ENCODE measurements around the gene RBM42. TPM values are rescaled to one million over a fixed set of nuclear protein-coding genes. Genes with fewer than 3 reads are reported as not detected.
A peak's percentile ranks its signal among the peaks of the same experiment; 100 is the strongest.

RBM42 gene
- total RNA-seq, 2 experiments from 2014 or later = 87.5 to 94.4 TPM

DNA sequence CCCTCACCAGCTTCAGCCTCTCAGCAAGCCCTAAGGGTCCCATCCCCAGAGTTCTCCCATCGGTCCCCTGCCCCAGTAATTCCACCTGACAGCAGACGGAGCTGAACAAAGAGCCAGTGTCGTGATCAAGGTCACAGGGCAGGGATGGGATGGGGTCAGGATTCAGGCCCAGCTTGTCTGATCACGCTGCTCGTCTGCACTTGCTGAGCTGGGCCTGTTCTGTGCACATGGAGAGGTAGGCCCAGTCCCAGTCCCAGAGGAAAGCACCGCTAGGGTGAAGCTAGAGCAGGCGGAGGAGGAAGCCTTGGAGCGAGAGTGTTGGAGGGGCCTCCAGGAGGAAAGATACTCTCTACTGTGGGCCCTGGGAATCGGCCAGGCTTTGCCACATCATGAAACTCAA lies 7.1 kb upstream of the RBM42 start:
- H3K36me3 Mint-ChIP-seq (ENCODE audit: low read depth) = peaks cover 16% of the 10 kb centered on the region
- intact Hi-C loops (cut with DNase I, micrococcal nuclease) = no loop called here
- POLR2A ChIA-PET = no interaction called here
- DNase-seq (no peak), ATAC-seq (no peak)
- H3K4me1 Mint-ChIP-seq = no peaks in the 10 kb centered on the region
- H3K27ac Mint-ChIP-seq = no peak overlapping the region
- no peaks in the 10 kb centered on the region for H3K9me3 Mint-ChIP-seq (ENCODE audit: low read depth)
- CTCF ChIA-PET = no interaction called here
- no peaks in the 10 kb centered on the region for H3K27me3 Mint-ChIP-seq
- H3K4me3 Mint-ChIP-seq = no peak overlapping the region

DNA sequence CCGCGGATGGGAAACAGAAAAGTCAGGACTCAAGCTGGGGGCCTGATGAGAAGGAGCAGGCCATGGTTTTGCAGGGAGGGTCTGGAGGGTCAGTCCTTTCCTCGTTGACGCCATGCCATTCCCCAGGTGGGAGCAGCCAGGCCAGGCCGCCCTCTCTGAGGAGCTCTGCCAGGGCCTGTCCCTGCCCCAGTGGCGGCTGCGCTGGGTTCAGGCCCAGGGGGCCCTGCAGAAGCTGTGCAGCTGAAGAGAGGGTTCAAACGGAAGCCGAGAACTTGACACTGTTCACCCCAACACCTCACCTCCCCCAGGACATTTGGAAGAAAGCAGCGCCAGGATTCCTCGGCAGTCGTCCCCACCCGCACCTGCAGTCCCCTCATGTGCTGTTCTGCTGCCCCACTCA lies 6.1 kb upstream of the RBM42 start:
- no peaks in the 10 kb centered on the region for H3K9me3 Mint-ChIP-seq (ENCODE audit: low read depth)
- DNase-seq (no peak), ATAC-seq (no peak)
- no peaks in the 10 kb centered on the region for H3K4me1 Mint-ChIP-seq
- no peak overlapping the region for H3K4me3 Mint-ChIP-seq
- no peaks in the 10 kb centered on the region for H3K27me3 Mint-ChIP-seq
- intact Hi-C loops (cut with DNase I, micrococcal nuclease) = no loop called here
- H3K36me3 Mint-ChIP-seq (ENCODE audit: low read depth) = peaks cover 14% of the 10 kb centered on the region
- POLR2A ChIA-PET = no interaction called here
- CTCF ChIA-PET = interaction anchor here (0.6 kb wide), 1 partner anchor 75 kb away, joined by 3 read pairs; no protein-coding TSS in a partner anchor
- no peak overlapping the region for H3K27ac Mint-ChIP-seq

DNA sequence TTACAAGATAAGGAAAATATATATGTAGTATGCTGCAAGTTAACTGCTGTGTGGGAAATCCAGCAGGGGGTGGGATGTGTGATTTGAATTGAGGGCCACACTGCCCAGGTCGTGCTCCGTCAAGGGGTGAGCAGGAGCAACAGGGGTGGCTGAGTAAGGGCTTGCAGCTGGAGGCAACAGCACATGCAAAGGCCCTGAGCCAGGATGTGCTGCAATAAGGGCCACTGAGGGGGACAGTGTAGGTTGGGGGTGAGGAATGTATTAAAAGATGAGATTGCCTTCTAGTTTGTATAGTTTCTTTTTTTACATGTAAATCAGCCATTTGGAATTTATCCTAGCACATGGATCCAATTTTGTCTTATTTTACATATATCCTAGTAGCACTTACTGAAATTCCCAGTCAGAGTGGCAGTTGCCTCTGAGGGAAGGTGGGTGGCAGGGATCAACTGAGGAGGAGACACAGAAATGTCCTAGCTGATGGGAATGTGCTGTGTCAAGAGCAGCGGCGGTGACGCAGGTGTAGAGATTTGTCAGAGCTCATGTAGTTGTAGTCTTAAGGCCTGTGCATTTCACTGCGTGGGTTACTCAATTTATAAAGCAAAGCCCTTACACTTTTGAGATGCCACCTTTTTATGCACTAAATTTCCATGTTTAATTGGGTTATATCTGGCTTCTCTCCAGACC lies 5.4 kb upstream of the RBM42 start:
- POLR2A ChIA-PET = interaction anchor here (0.6 kb wide), 1 partner anchor 25 kb away, joined by 3 read pairs; the partner anchor contains the start of gene COX6B1
- H3K9me3 Mint-ChIP-seq (ENCODE audit: low read depth) = no peaks in the 10 kb centered on the region
- no peak overlapping the region for H3K4me3 Mint-ChIP-seq
- no peak overlapping the region for H3K27ac Mint-ChIP-seq
- intact Hi-C loops (cut with DNase I, micrococcal nuclease) = no loop called here
- ATAC-seq (no peak), DNase-seq (no peak)
- CTCF ChIA-PET = no interaction called here
- peaks cover 4% of the 10 kb centered on the region for H3K4me1 Mint-ChIP-seq
- H3K27me3 Mint-ChIP-seq = no peaks in the 10 kb centered on the region
- peaks cover 13% of the 10 kb centered on the region for H3K36me3 Mint-ChIP-seq (ENCODE audit: low read depth)

DNA sequence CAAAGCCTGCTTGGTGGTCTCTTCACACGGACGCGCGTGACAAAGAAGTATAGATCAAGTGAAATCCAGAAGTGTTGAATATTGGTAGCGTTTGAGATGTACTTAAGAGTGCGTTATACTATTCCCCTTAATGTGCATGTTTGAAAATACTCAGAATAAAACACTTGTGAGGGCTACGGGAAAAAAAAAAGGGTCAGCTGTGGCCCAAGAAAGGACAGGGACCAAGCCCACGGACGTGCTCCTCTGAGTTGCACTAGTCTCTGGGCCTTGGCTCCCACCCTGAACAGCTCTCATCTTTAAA lies 622 bp upstream of the RBM42 start:
- CTCF ChIA-PET = no interaction called here
- Mint-ChIP-seq H3K9me3 (ENCODE audit: low read depth) (no peaks in the 10 kb centered on the region), H3K27ac (peak overlapping the region; percentile 98), H3K4me1 (peaks cover 12% of the 10 kb centered on the region), H3K27me3 (no peaks in the 10 kb centered on the region), H3K4me3 (peak overlapping the region; percentile 98), H3K36me3 (ENCODE audit: low read depth) (peaks cover 32% of the 10 kb centered on the region)
- intact Hi-C loops (cut with DNase I, micrococcal nuclease) = loop anchor here (1.0 to 5.0 kb wide), 11 partner anchors 15 to 487 kb away; partner anchors contain the start of genes HAUS5 (in 2 of the 2), TMEM147 (in 2 of the 2), COX6B1 (in 1 of the 2) and TBCB (in 1 of the 2)
- ATAC-seq (peak; percentile 24), DNase-seq (no peak)
- POLR2A ChIA-PET = interaction anchor here (0.7 to 0.8 kb wide), 2 partner anchors 16 to 293 kb away, joined by 3 read pairs; partner anchors contain the start of gene HAUS5

DNA sequence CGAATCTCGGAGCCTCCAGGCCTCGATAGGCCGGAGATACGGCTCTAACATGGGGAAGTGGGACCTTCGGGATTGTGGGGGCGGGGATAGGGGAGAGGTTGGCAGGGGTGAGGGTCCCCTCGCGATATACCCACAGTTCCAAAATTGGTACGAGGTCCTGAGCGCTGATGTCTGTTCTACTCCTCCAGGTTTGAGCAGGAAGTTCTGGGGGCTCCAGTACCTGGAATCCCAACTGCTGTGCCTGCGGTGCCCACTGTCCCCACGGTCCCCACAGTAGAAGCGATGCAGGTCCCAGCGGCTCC lies 447 bp downstream of the RBM42 start:
- DNase-seq (peak; percentile 12), ATAC-seq (no peak)
- ChIA-PET POLR2A (no interaction called here), CTCF (interaction anchor here (0.7 kb wide), 1 partner anchor 73 kb away, joined by 3 read pairs; no protein-coding TSS in a partner anchor)
- Mint-ChIP-seq H3K36me3 (ENCODE audit: low read depth) (peaks cover 36% of the 10 kb centered on the region), H3K4me1 (peaks cover 12% of the 10 kb centered on the region), H3K9me3 (ENCODE audit: low read depth) (no peaks in the 10 kb centered on the region), H3K27ac (peak overlapping the region; percentile 98), H3K27me3 (no peaks in the 10 kb centered on the region), H3K4me3 (peak overlapping the region; percentile 98)
- intact Hi-C loops (cut with DNase I, micrococcal nuclease) = loop anchor here (1.0 to 5.0 kb wide), 2 partner anchors 82 to 302 kb away; partner anchors contain the start of gene TMEM147 (in 1 of the 2)

DNA sequence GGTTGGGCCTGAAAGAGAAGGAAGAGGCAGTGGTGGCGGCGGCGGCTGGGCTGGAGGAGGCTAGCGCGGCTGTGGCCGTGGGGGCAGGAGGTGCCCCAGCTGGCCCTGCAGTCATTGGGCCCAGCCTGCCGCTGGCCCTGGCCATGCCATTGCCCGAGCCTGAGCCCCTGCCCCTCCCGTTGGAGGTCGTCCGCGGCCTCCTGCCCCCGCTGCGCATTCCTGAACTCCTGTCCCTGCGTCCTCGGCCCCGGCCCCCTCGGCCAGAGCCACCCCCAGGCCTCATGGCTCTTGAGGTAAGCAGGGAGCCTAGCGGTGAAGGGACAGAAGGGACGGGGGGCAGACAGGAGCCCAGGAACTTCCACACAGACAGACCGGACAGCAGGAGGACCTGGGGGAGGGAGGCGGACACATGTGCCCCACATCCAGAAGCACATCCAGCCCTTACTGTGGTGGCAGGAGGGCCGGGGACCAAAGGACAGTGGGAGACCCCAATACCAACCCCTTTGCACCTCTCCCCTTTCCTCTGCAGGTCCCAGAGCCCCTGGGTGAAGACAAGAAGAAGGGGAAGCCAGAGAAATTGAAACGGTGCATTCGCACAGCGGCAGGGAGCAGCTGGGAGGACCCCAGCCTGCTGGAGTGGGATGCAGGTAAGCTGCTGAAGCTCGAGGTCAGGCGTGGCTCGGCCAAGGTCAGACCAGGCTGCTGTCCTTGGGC lies 5.0 kb downstream of the RBM42 start:
- ChIA-PET POLR2A (no interaction called here), CTCF (interaction anchor here (0.6 kb wide), 1 partner anchor 27 kb away, joined by 3 read pairs; no protein-coding TSS in a partner anchor)
- Mint-ChIP-seq H3K36me3 (ENCODE audit: low read depth) (peaks cover 45% of the 10 kb centered on the region), H3K27ac (no peak overlapping the region), H3K4me1 (peaks cover 5% of the 10 kb centered on the region), H3K27me3 (no peaks in the 10 kb centered on the region), H3K4me3 (no peak overlapping the region), H3K9me3 (ENCODE audit: low read depth) (no peaks in the 10 kb centered on the region)
- ATAC-seq (no peak), DNase-seq (no peak)
- intact Hi-C loops (cut with DNase I, micrococcal nuclease) = no loop called here

DNA sequence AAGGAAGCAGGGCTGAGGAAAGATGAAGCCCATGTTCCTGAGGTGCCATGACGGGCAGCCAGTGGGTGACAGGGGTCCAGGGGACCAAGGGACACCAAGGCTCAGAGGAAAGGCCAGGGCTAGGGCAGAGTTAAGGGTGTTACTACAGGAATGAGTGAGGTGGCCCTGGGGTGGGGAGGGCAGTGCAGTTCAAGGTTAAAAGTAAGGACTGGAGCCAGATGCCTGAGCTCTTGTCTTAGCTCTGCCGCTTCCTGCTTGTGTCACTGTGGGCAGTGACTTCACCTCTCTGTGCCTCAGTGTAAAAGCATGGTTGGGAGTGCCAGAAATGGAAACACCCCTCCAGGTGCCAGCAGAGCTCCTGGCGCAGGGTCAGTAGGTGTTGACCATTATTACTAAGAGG lies 7.8 kb downstream of the RBM42 start:
- H3K9me3 Mint-ChIP-seq (ENCODE audit: low read depth) = no peaks in the 10 kb centered on the region
- intact Hi-C loops (cut with DNase I, micrococcal nuclease) = no loop called here
- ChIA-PET CTCF (interaction anchor here (0.6 kb wide), 1 partner anchor 280 kb away, joined by 3 read pairs; no protein-coding TSS in a partner anchor), POLR2A (no interaction called here)
- no peak overlapping the region for H3K27ac Mint-ChIP-seq
- H3K4me3 Mint-ChIP-seq = no peak overlapping the region
- DNase-seq = no peak
- H3K36me3 Mint-ChIP-seq (ENCODE audit: low read depth) = peaks cover 32% of the 10 kb centered on the region
- no peak for ATAC-seq
- peaks cover 7% of the 10 kb centered on the region for H3K4me1 Mint-ChIP-seq
- H3K27me3 Mint-ChIP-seq = no peaks in the 10 kb centered on the region

DNA sequence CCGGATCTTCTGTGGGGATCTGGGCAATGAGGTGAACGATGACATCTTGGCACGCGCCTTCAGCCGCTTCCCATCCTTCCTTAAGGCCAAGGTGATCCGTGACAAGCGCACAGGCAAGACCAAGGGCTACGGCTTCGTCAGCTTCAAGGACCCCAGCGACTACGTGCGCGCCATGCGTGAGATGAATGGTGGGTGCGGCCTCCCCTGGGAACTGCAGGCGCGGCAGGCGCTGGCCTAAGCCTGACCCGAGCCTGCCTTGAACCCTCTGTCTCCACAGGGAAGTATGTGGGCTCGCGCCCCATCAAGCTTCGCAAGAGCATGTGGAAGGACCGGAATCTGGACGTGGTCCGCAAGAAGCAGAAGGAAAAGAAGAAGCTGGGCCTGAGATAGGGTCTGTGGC lies 8.3 kb downstream of the RBM42 start:
- ChIA-PET CTCF (no interaction called here), POLR2A (no interaction called here)
- Mint-ChIP-seq H3K4me3 (no peak overlapping the region), H3K9me3 (ENCODE audit: low read depth) (no peaks in the 10 kb centered on the region), H3K27me3 (no peaks in the 10 kb centered on the region), H3K4me1 (peaks cover 10% of the 10 kb centered on the region), H3K27ac (no peak overlapping the region), H3K36me3 (ENCODE audit: low read depth) (peaks cover 30% of the 10 kb centered on the region)
- no peak for ATAC-seq
- intact Hi-C loops (cut with DNase I, micrococcal nuclease) = no loop called here
- no peak for DNase-seq

DNA sequence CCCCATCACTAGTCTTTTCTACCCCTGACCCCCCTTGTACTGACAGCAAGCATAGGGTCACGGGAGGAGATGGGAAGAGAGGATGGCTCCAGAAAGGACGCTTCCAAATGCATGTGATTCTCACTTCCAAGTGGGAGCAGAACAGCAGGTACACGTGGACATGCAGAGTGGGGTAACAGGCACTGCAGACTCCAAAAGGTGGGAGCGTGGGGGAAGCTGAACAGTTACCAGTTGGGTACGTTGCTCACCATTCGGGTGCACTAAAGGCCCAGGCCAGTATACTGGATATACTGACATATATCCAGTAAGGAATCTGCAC lies 10.4 kb downstream of the RBM42 start:
- no peaks in the 10 kb centered on the region for H3K27me3 Mint-ChIP-seq
- H3K4me3 Mint-ChIP-seq = no peak overlapping the region
- no peak overlapping the region for H3K27ac Mint-ChIP-seq
- no peaks in the 10 kb centered on the region for H3K9me3 Mint-ChIP-seq (ENCODE audit: low read depth)
- CTCF ChIA-PET = no interaction called here
- H3K36me3 Mint-ChIP-seq (ENCODE audit: low read depth) = peaks cover 17% of the 10 kb centered on the region
- POLR2A ChIA-PET = no interaction called here
- no peak for DNase-seq
- peaks cover 20% of the 10 kb centered on the region for H3K4me1 Mint-ChIP-seq
- no peak for ATAC-seq
- intact Hi-C loops (cut with DNase I, micrococcal nuclease) = no loop called here

DNA sequence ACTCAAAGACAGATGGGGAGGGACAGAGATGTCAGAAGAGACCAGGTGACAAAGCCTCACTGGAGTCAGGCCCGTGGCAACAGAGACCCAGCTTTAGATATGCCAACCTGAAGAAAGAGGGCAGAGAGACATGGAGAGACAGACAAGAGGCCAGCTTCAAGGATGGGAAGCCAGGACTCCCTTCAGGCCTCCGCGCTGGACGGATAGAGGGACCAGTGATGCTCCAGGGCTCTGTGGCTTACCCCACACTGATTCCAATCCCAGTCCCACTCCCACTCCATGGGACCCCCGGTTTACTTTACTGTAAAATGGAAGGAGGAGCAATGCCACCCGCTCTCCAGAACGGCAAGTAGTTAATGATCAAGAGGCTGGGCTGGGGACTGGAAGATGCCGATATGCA lies 11.0 kb downstream of the RBM42 start:
- POLR2A ChIA-PET = no interaction called here

DNA sequence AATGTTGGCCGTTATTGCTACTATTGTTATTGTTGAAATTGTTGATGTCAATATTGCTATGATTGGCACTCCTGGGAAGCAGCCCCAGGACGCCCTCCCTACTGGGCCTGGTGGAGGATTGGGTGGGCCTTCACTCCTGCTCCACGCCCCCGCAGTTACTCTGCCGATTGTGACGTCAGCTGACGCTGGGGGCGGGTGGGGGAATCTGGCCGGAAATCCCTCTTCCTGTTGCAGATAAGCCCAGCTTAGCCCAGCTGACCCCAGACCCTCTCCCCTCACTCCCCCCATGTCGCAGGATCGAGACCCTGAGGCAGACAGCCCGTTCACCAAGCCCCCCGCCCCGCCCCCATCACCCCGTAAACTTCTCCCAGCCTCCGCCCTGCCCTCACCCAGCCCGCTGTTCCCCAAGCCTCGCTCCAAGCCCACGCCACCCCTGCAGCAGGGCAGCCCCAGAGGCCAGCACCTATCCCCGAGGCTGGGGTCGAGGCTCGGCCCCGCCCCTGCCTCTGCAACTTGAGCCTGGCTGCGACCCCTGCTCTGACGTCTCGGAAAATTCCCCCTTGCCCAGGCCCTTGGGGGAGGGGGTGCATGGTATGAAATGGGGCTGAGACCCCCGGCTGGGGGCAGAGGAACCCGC lies 12.8 kb downstream of the RBM42 start, which contains the start of gene ETV2:
Gene ETV2 (plus strand): TSS at position 231 of the 637 bp plus-strand sequence. CDS start 716 bp downstream, outside the sequence.
- DNase-seq (peak; percentile 71), ATAC-seq (no peak)
- Mint-ChIP-seq H3K4me1 (peaks cover 35% of the 10 kb centered on the region), H3K27ac (peak within 1 kb of the TSS; percentile 47), H3K27me3 (no peaks in the 10 kb centered on the region), H3K9me3 (ENCODE audit: low read depth) (no peaks in the 10 kb centered on the region), H3K4me3 (peak within 1 kb of the TSS; percentile 77), H3K36me3 (ENCODE audit: low read depth) (peaks cover 8% of the 10 kb centered on the region)
- ChIA-PET POLR2A (no interaction called here), CTCF (interaction anchor here (0.8 kb wide), 1 partner anchor 260 kb away, joined by 3 read pairs; no protein-coding TSS in a partner anchor)
- intact Hi-C loops (cut with DNase I, micrococcal nuclease) = loop anchor here (5.0 to 10.0 kb wide), 3 partner anchors 94 to 487 kb away; partner anchors contain the start of genes FXYD5 (in 1 of the 2), IGFLR1 (in 1 of the 2) and TMEM147 (in 1 of the 2)

More for the DNA sequence above, 11.0 kb downstream of the RBM42 start:
- no peak for ATAC-seq
- Mint-ChIP-seq H3K4me1 (peaks cover 26% of the 10 kb centered on the region), H3K36me3 (ENCODE audit: low read depth) (peaks cover 17% of the 10 kb centered on the region), H3K27ac (no peak overlapping the region), H3K4me3 (no peak overlapping the region), H3K27me3 (no peaks in the 10 kb centered on the region), H3K9me3 (ENCODE audit: low read depth) (no peaks in the 10 kb centered on the region)
- CTCF ChIA-PET = no interaction called here
- intact Hi-C loops (cut with DNase I, micrococcal nuclease) = loop anchor here (5.0 to 10.0 kb wide), 3 partner anchors 93 to 485 kb away; partner anchors contain the start of genes FXYD5 (in 1 of the 2), IGFLR1 (in 1 of the 2) and TMEM147 (in 1 of the 2)
- DNase-seq = no peak

Data from activated CD4-positive, alpha-beta T cell treated with anti-CD3 and anti-CD28 coated beads for 36 hours (primary cell).